ENCODE results near the gene PHF3. TPM values are rescaled to one million over a fixed set of nuclear protein-coding genes. Genes with fewer than 3 reads are reported as not detected.
A peak's percentile ranks its signal among the peaks of the same experiment; 100 is the strongest.
"Not testable (repeated sequence)": the region's sequence is repeated elsewhere in the genome, so short reads cannot be mapped to it uniquely, and the experiment has no call there.

Gene PHF3
- total RNA-seq, 1 donor from 2014 or later, result 69.0 TPM

- DNase-seq, result no peak
These were observed 78.5 kb downstream of the PHF3 start for GRCh38 chr6:63714091-63714490.

GRCh38 chr6:63716169-63716568, 80.6 kb downstream of the PHF3 start:
- no peak for DNase-seq

GRCh38 chr6:63721181-63721580, 85.6 kb downstream of the PHF3 start:
- DNase-seq, result no peak

GRCh38 chr6:63724721-63725120, 89.1 kb downstream of the PHF3 start:
- no peak for DNase-seq

- DNase-seq, result no peak
These were observed 94.7 kb downstream of the PHF3 start for GRCh38 chr6:63730311-63730710.

GRCh38 chr6:63731930-63732329, 96.3 kb downstream of the PHF3 start:
- no peak for DNase-seq

- DNase-seq, result no peak
These were observed 96.7 kb downstream of the PHF3 start for GRCh38 chr6:63732336-63732735.

GRCh38 chr6:63734923-63735322, 99.3 kb downstream of the PHF3 start:
- no peak for DNase-seq

GRCh38 chr6:63738190-63738589, 102.6 kb downstream of the PHF3 start:
- not testable (repeated sequence) for DNase-seq

GRCh38 chr6:63739094-63739687, 103.6 kb downstream of the PHF3 start:
- no peak for DNase-seq

- no peak for DNase-seq
These were observed 105.1 kb downstream of the PHF3 start for GRCh38 chr6:63740709-63741108.

GRCh38 chr6:63742060-63742459, 106.5 kb downstream of the PHF3 start:
- DNase-seq, result no peak

GRCh38 chr6:63743691-63744090, 108.1 kb downstream of the PHF3 start:
- no peak for DNase-seq

GRCh38 chr6:63744810-63745209, 109.2 kb downstream of the PHF3 start:
- DNase-seq, result no peak

- no peak for DNase-seq
These were observed 110.2 kb downstream of the PHF3 start for GRCh38 chr6:63745784-63746183.

GRCh38 chr6:63750400-63750799, 114.8 kb downstream of the PHF3 start:
- no peak for DNase-seq

GRCh38 chr6:63757275-63757674, 121.7 kb downstream of the PHF3 start:
- not testable (repeated sequence) for DNase-seq

- DNase-seq, result no peak
These were observed 122.2 kb downstream of the PHF3 start for GRCh38 chr6:63757826-63758225.

- no peak for DNase-seq
These were observed 124.1 kb downstream of the PHF3 start for GRCh38 chr6:63759605-63760105.

GRCh38 chr6:63760199-63760598, 124.6 kb downstream of the PHF3 start:
- no peak for DNase-seq

GRCh38 chr6:63764318-63764916, 128.8 kb downstream of the PHF3 start:
- peak; percentile 10 for DNase-seq

Data from skin of body (tissue), 2 donors.